ENCODE results near the gene PSMB10. TPM values are rescaled to one million over a fixed set of nuclear protein-coding genes. Genes with fewer than 3 reads are reported as not detected.

PSMB10 gene
- total RNA-seq, 1 donor from 2014 or later: 35.8 TPM

DNA sequence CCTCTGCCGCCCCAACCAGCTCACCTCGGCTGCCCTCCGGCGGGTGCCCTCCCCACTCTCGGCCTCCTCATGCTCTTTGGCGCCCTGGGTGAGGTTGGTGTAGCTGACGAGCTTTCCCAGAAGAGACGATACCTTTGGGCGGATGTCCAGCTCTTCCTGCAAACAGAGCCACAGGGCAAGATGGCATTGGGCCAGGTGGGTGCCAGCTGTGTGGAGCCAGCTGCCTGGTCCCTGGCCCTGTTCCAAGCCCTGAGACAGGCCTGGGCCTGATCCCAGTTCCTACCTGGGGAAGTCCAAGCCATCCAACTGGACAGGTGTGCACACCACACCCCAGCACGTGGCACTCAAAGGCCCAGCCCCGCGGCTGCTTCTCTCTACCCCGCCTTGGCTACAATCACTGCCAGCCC is 24.9 kb upstream of the PSMB10 start:
- H3K27me3 Mint-ChIP-seq (ENCODE audit: low read depth, unreplicated experiment): no peaks in the 10 kb centered on the region
- peaks cover 34% of the 10 kb centered on the region for H3K4me1 ChIP-seq (ENCODE audit: insufficient read depth, low read length)
- no peak overlapping the region for H3K4me2 ChIP-seq (ENCODE audit: low read length)
- peaks cover 85% of the 10 kb centered on the region for H3K79me2 ChIP-seq (ENCODE audit: insufficient read depth, low read length)
- H3K9me3 Mint-ChIP-seq (ENCODE audit: unreplicated experiment): no peaks in the 10 kb centered on the region
- H2AFZ ChIP-seq (ENCODE audit: low read depth, low read length): no peak overlapping the region
- no peak overlapping the region for H3K4me3 ChIP-seq (ENCODE audit: insufficient read depth, low read depth, low read length)
- peaks cover 25% of the 10 kb centered on the region for H3K4me1 Mint-ChIP-seq (ENCODE audit: low read depth, unreplicated experiment)
- DNase-seq (ENCODE audit: low read depth): no peak
- no peaks in the 10 kb centered on the region for H3K9me3 ChIP-seq (ENCODE audit: insufficient read depth, low read depth, low read length)
- no peaks in the 10 kb centered on the region for H3K27me3 ChIP-seq (ENCODE audit: insufficient read depth, low read length)
- peaks cover 94% of the 10 kb centered on the region for H4K20me1 ChIP-seq (ENCODE audit: insufficient read depth, low read length)
- H3K4me3 Mint-ChIP-seq (ENCODE audit: unreplicated experiment): no peak overlapping the region
- H3K9ac ChIP-seq (ENCODE audit: low read length): no peak overlapping the region
- H3K36me3 Mint-ChIP-seq (ENCODE audit: low read depth, unreplicated experiment): peaks cover 28% of the 10 kb centered on the region
- H3K27ac Mint-ChIP-seq (ENCODE audit: unreplicated experiment): no peak overlapping the region
- TF ChIP-seq, protein P1, sequence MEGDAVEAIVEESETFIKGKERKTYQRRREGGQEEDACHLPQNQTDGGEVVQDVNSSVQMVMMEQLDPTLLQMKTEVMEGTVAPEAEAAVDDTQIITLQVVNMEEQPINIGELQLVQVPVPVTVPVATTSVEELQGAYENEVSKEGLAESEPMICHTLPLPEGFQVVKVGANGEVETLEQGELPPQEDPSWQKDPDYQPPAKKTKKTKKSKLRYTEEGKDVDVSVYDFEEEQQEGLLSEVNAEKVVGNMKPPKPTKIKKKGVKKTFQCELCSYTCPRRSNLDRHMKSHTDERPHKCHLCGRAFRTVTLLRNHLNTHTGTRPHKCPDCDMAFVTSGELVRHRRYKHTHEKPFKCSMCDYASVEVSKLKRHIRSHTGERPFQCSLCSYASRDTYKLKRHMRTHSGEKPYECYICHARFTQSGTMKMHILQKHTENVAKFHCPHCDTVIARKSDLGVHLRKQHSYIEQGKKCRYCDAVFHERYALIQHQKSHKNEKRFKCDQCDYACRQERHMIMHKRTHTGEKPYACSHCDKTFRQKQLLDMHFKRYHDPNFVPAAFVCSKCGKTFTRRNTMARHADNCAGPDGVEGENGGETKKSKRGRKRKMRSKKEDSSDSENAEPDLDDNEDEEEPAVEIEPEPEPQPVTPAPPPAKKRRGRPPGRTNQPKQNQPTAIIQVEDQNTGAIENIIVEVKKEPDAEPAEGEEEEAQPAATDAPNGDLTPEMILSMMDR (IDR thresholded peaks at IDR 0.05; ENCODE audit: insufficient read depth, low read depth, low read length): no peak
- no peak for TF ChIP-seq EZH2 (IDR thresholded peaks at IDR 0.05; ENCODE audit: insufficient read depth, low read length)
- FAIRE-seq: no peak
- H3K27ac ChIP-seq (ENCODE audit: low read depth, low read length): no peak overlapping the region
- peaks cover 37% of the 10 kb centered on the region for H3K36me3 ChIP-seq (ENCODE audit: insufficient read depth, low read length)

DNA sequence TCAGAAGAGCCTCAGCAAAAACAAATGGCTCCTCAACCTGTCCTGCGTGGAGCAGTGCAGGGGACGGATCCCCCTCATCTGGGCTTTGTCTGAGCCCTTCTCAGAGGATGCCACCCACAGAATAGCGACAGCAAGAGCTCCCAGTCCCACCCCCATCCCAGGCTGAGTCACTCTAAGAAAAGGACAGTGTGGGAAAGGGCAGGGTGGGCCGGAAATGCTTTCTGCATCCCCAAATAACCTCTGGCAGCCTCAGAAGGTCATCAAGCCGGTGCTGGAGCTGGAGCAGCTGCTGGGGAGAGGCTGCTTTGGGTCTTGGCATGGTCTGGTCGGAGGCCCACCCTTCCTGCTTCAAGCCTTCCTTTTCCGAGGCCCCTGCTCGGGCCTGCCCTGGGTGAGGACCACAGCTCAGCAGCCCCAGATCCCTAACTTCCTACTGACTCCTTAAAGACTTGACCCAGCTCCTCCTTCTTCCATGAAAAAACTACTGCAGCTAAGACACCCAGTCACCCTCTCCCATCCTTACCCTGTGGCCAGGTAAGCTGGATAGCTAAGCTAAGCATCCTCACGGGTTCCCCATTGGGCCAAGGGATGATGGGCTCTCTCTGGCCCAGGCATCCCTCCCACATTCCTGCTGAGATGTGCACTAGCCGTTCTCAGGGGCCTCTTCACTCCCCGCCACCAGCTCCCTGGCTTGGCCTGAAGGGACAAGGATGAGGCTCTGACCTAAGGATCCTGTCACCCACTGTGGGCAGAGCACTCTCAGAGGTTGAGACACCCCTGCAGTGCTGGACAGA is 23.1 kb upstream of the PSMB10 start:
- Histone ChIP-seq H3K27me3 (ENCODE audit: insufficient read depth, low read length) (no peaks in the 10 kb centered on the region), H3K4me1 (ENCODE audit: insufficient read depth, low read length) (peaks cover 24% of the 10 kb centered on the region), H3K4me3 (ENCODE audit: insufficient read depth, low read depth, low read length) (no peak overlapping the region), H3K36me3 (ENCODE audit: insufficient read depth, low read length) (peaks cover 44% of the 10 kb centered on the region), H3K27ac (ENCODE audit: low read depth, low read length) (no peak overlapping the region), H3K9me3 (ENCODE audit: insufficient read depth, low read depth, low read length) (no peaks in the 10 kb centered on the region), H4K20me1 (ENCODE audit: insufficient read depth, low read length) (peaks cover 89% of the 10 kb centered on the region), H3K79me2 (ENCODE audit: insufficient read depth, low read length) (peaks cover 71% of the 10 kb centered on the region), H3K9ac (ENCODE audit: low read length) (peak overlapping the region; percentile 24), H3K4me2 (ENCODE audit: low read length) (peak overlapping the region; percentile 61), H2AFZ (ENCODE audit: low read depth, low read length) (no peak overlapping the region)
- Mint-ChIP-seq H3K27ac (ENCODE audit: unreplicated experiment) (peak overlapping the region; percentile 47), H3K4me1 (ENCODE audit: low read depth, unreplicated experiment) (peaks cover 11% of the 10 kb centered on the region), H3K4me3 (ENCODE audit: unreplicated experiment) (no peak overlapping the region), H3K9me3 (ENCODE audit: unreplicated experiment) (no peaks in the 10 kb centered on the region), H3K36me3 (ENCODE audit: low read depth, unreplicated experiment) (peaks cover 30% of the 10 kb centered on the region), H3K27me3 (ENCODE audit: low read depth, unreplicated experiment) (no peaks in the 10 kb centered on the region)
- no peak for FAIRE-seq
- DNase-seq (ENCODE audit: low read depth): peak; percentile 31
- TF ChIP-seq, protein P1 (IDR thresholded peaks at IDR 0.05; ENCODE audit: insufficient read depth, low read depth, low read length): no peak
- no peak for TF ChIP-seq EZH2 (IDR thresholded peaks at IDR 0.05; ENCODE audit: insufficient read depth, low read length)

DNA sequence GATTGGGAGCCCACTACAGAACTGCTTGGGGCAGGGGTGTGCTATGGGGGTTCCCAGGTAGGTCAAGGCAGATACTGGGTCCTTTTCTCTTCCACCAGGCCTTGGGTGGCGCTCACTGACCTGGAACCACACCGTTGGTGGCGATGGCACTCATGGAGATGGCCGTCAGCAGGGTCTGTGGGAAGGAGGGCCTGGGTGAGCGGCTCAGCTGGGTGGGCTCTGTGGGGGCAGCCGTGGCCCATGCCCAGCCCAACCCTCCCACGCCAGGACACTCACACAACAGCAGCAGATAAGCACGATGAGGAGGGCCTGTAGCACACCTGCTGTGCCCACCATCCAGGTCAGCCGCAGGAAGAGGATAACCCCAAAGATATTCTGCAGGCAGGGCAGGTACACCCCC is 21.0 kb upstream of the PSMB10 start:
- FAIRE-seq: no peak
- no peak overlapping the region for H3K27ac Mint-ChIP-seq (ENCODE audit: unreplicated experiment)
- no peak overlapping the region for H3K4me2 ChIP-seq (ENCODE audit: low read length)
- no peaks in the 10 kb centered on the region for H3K27me3 Mint-ChIP-seq (ENCODE audit: low read depth, unreplicated experiment)
- H3K79me2 ChIP-seq (ENCODE audit: insufficient read depth, low read length): peaks cover 54% of the 10 kb centered on the region
- H3K4me3 Mint-ChIP-seq (ENCODE audit: unreplicated experiment): no peak overlapping the region
- H3K9ac ChIP-seq (ENCODE audit: low read length): no peak overlapping the region
- H3K36me3 ChIP-seq (ENCODE audit: insufficient read depth, low read length): peaks cover 50% of the 10 kb centered on the region
- no peak for DNase-seq (ENCODE audit: low read depth)
- H3K36me3 Mint-ChIP-seq (ENCODE audit: low read depth, unreplicated experiment): peaks cover 29% of the 10 kb centered on the region
- peaks cover 8% of the 10 kb centered on the region for H3K4me1 Mint-ChIP-seq (ENCODE audit: low read depth, unreplicated experiment)
- no peaks in the 10 kb centered on the region for H3K9me3 Mint-ChIP-seq (ENCODE audit: unreplicated experiment)
- H3K4me3 ChIP-seq (ENCODE audit: insufficient read depth, low read depth, low read length): no peak overlapping the region
- no peaks in the 10 kb centered on the region for H3K27me3 ChIP-seq (ENCODE audit: insufficient read depth, low read length)
- no peaks in the 10 kb centered on the region for H3K9me3 ChIP-seq (ENCODE audit: insufficient read depth, low read depth, low read length)
- TF ChIP-seq, protein P1 (IDR thresholded peaks at IDR 0.05; ENCODE audit: insufficient read depth, low read depth, low read length): no peak
- TF ChIP-seq EZH2 (IDR thresholded peaks at IDR 0.05; ENCODE audit: insufficient read depth, low read length): no peak
- no peak overlapping the region for H2AFZ ChIP-seq (ENCODE audit: low read depth, low read length)
- H3K4me1 ChIP-seq (ENCODE audit: insufficient read depth, low read length): peaks cover 12% of the 10 kb centered on the region
- H4K20me1 ChIP-seq (ENCODE audit: insufficient read depth, low read length): peaks cover 82% of the 10 kb centered on the region
- no peak overlapping the region for H3K27ac ChIP-seq (ENCODE audit: low read depth, low read length)
